ENCODE data around the gene REM2.

The REM2 gene

DNA sequence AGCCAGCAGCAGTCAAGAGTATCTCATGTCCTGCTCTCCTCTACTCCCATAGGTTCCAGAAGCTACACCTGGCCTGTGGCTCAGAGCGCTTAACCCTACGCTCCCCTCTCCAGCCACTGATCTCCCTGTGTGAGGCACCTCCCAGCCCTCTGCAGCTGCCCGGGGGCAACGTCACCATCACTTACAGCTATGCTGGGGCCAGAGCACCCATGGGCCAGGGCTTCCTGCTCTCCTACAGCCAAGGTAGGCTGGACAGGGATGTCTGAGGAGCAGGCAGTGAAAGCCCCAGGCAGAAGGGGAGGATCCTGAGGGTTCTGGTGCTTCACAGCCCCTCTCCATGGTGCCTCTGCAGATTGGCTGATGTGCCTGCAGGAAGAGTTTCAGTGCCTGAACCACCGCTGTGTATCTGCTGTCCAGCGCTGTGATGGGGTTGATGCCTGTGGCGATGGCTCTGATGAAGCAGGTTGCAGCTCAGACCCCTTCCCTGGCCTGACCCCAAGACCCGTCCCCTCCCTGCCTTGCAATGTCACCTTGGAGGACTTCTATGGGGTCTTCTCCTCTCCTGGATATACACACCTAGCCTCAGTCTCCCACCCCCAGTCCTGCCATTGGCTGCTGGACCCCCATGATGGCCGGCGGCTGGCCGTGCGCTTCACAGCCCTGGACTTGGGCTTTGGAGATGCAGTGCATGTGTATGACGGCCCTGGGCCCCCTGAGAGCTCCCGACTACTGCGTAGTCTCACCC lies 7.8 kb upstream of the REM2 start:
- no peak for DNase-seq (ENCODE audit: low read depth)

GRCh38 chr14:22875748-22876319 lies 7.2 kb upstream of the REM2 start:
- DNase-seq (ENCODE audit: low read depth): no peak

- no peak for DNase-seq (ENCODE audit: low read depth)
Observed at GRCh38 chr14:22877000-22877501, 6.0 kb upstream of the REM2 start.

- DNase-seq (ENCODE audit: low read depth): no peak
Observed at GRCh38 chr14:22878271-22879246, 4.5 kb upstream of the REM2 start.

GRCh38 chr14:22882064-22882463 lies 958 bp upstream of the REM2 start:
- DNase-seq (ENCODE audit: low read depth): no peak

GRCh38 chr14:22882529-22883172 lies 371 bp upstream of the REM2 start:
- DNase-seq (ENCODE audit: low read depth): no peak

DNA sequence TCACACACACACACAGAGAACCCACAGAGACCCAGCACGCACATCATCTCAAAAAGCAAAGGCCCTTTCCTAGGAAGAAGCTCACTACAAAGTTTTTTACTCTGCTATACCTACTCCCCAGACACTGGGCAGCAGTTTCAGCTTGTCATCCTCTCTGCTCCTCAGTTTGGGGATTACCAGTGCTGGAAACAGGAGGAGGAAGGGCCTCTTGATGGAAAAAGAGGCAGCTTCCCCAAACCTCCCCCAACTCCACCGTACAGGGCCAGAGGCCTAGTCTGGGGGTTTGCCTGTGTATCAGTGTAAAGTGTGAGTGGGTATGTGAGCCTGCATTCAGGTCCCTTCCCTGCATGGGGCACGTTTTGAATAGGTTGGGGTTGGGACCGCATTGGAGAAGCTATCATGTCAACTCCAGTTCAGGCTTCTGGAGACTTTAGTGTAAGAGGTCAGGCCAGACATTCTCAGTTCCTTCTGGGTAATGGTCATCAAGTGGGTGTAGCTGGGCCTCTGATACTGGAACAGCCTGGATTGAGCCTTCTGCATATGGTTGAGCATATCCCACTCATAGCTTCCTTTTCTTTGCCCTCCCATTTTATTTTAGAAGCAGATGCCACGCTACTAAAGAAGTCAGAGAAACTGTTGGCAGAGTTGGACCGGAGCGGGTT lies 1.2 kb downstream of the REM2 start:
- DNase-seq (ENCODE audit: low read depth): no peak

DNA sequence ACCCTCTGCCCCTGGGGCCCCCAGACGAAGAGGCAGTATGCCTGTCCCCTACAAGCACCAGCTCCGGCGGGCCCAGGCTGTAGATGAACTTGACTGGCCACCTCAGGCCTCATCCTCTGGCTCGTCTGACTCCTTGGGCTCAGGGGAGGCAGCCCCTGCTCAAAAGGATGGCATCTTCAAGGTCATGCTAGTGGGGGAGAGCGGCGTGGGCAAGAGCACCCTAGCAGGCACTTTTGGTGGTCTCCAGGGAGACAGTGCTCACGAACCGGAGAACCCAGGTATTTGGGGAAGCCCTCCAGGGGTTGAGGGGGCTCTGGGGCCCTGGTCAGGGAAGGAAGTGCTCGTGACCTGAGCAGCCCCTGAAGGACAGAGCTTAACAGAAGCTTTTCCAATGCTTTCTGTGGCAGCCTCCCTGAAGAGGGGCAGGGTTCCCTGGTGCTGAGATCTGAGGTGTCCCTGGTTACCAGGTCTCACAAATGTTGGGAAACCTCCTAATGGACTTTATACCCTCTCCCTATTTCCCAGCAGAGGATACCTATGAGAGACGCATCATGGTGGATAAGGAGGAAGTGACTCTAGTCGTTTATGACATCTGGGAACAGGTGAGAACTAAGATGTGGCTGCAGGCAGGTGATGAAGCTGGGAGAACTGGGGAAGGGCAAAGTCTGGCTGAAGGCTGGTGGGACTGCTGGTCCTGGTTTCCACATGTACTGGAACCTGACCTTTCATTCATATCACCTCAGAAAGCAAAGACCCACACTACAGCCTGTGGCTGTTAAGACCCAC lies 1.9 kb downstream of the REM2 start:
- DNase-seq (ENCODE audit: low read depth): no peak

DNA sequence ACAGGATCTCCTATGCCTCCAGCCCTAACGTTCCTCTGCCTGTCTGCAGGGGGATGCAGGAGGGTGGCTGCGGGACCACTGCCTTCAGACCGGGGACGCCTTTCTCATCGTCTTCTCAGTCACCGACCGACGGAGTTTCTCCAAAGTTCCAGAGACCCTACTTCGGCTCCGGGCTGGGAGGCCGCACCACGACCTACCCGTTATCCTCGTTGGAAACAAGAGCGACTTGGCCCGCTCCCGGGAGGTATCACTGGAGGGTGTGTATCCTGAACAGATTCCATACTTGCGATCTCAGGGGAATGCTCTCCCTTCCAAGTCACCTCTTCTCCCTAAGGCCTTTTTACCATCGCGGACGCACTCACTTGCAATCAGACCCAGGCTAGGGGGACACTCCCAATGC lies 3.0 kb downstream of the REM2 start:
- no peak for DNase-seq (ENCODE audit: low read depth)

- no peak for DNase-seq (ENCODE audit: low read depth)
Observed at GRCh38 chr14:22886500-22887259, 3.7 kb downstream of the REM2 start.

DNA sequence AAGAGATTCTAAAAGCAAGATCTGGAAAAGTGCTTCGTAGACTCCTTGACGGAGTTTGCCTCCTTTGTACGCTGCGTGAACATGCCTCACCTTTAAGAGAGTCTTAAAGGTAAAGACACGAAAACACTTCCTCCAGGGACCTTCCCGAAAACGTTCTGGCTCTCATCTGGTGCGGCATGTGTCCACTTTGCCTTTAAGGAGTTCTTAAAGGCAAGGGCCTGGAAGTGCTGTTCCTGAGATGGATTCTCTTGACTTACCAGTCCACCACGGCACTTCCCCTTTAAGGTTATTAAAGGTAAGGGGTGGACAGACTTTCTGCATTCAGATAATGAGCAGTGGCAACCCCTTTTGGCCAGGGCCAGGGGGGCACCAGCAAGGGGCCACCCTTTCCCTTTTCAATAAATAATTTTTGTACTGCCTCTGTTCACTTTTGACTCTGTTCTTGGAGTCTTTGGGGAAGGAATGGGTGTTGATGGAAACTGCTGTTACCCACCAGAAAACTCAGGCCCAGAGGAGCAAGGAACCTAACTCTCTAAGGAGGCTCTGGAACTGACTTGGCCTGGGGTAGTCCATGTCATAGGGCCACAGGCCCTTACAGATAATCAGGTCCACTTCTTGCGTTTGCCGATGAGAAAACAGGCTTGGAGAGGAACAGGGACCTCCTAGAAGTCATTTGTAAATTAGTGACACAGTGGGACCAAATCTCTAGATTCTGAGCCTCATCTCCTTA lies 4.4 kb downstream of the REM2 start:
- no peak for DNase-seq (ENCODE audit: low read depth)

- no peak for DNase-seq (ENCODE audit: low read depth)
Observed at GRCh38 chr14:22887990-22888378, 5.0 kb downstream of the REM2 start.

- no peak for DNase-seq (ENCODE audit: low read depth)
Observed at GRCh38 chr14:22888662-22889061, 5.6 kb downstream of the REM2 start.

GRCh38 chr14:22890416-22890815 lies 7.4 kb downstream of the REM2 start:
- no peak for DNase-seq (ENCODE audit: low read depth)

DNA sequence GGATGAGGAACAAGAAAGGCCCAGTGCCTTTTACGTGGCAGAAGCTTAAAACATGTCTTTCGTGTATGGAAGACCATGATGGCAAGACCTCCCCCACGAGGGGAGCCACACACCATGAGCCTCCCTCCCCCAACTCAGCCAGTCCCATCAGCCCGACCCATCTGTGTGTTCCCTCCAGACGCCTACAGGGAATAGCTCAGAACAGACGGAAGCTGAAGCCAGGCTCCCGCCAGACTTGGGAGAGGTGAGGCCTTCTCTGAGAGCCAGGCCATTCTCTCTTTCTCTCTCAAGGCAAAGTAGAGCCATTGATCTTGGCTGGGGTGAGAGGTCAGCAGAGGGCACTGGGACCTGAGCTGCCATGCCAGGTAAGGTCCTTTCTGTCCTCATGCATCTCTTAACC lies 9.5 kb downstream of the REM2 start:
- no peak for DNase-seq (ENCODE audit: low read depth)

DNA sequence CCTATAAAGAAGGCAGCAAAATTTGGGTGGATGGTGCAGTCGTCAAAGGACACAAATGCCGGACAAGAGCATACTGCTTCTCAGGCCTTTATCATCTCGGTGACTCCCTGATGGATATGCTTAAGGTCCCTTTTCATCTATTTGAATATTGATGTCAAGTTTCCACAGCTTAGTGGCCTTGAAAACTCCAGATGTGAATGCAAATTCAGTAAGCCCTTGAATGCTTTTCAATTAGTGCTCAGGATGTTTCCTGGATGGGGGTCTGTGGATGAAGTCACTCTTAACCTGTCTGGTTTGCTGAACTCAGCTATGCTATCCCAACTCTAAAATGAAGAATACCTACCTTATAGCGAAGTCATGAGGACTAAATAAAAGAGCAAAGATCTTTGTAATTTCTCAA lies 10.7 kb downstream of the REM2 start:
- no peak for DNase-seq (ENCODE audit: low read depth)

GRCh38 chr14:22895402-22895801 lies 12.4 kb downstream of the REM2 start:
- DNase-seq (ENCODE audit: low read depth): no peak

DNA sequence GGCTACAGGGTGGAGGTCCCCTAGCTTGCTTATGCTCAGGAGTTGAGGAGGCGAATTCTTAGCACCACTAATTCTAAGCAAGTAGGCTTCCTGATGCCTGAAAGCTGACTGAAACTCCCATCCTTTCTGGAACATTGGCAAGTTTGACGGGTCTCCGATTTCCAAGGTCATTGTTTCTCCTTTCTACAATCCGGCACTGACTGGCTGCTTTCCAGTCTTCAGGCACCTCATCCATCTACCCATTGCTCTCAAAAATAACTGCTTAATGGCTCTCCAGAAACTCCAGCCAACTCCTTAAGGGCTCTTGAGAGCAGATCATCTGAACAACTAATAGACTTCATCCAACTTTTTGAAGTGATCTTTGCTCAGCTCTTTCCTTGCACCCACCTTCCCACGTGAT lies 13.3 kb downstream of the REM2 start:
- no peak for DNase-seq (ENCODE audit: low read depth)

DNA sequence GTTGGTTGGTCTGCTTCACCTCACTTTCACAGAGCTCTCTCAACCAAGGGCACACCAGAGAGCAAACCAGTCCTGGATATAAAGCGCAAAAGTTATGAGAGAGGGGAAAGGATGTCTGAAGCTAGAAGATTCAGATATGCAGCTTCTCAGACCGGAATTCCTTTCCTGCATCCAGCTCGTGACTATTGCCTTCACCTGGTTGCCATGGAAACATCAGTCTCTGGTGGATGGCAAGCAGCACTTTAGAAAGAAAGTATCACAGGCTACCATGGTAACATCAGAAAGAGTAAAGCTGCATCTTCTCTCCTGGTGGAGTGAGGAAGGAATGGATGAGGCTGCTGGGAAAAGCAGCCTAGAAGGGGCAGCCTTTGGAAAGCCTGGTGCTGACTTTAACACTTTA lies 13.7 kb downstream of the REM2 start:
- no peak for DNase-seq (ENCODE audit: low read depth)
